ENCODE data around the gene TCF4. TPM values are rescaled to one million over a fixed set of nuclear protein-coding genes. Genes with fewer than 3 reads are reported as not detected.

The TCF4 gene
- total and polyA plus RNA-seq, 4 donors = 14.3 to 356 (median 73.0) TPM

DNA sequence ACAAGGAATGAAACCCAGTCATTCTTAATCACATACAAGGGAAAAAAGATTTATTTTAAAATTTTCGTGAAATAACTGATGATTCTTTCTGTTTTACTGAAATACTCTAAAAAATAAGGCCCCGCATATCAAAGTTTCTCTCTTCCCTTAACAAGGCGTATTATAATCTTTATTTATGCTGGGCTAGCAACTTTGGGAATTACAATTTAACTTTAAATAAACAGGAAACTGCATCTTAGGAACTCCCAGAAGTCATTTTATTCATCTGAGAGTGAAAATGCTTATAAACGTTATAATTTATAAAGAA, 166.7 kb downstream of the TCF4 start:
- Histone ChIP-seq H3K4me3 (no peak overlapping the region), H3K4me1 (ENCODE audit: control insufficient read depth in 5 of 5, insufficient read depth in 5 of 5, low read length in 5 of 5) (peaks cover 0 to 61% (median 23%) of the 10 kb centered on the region in 5 donors), H3K9me3 (ENCODE audit: control insufficient read depth in 4 of 4, insufficient read depth in 3 of 4, low read length in 3 of 4) (no peaks in the 10 kb centered on the region), H3K36me3 (ENCODE audit: control insufficient read depth in 4 of 4, insufficient read depth in 4 of 4, low read length in 4 of 4) (no peaks in the 10 kb centered on the region), H3K27ac (ENCODE audit: low read depth in 1 of 2, low read length in 1 of 2) (peak overlapping the region in 1 of 2 donors; percentile 87), H3K9ac (ENCODE audit: insufficient read depth in 1 of 2, low read length in 2 of 2) (peak overlapping the region in 1 of 2 donors; percentile 89), H3K27me3 (ENCODE audit: control insufficient read depth in 3 of 3, insufficient read depth in 3 of 3, low read length in 2 of 3) (no peaks in the 10 kb centered on the region)
- 47 to 71% methylated on average over 4 of the region's 4 CpGs for WGBS, 2 donors
- DNase-seq (peak in 2 of 3 donors; percentile 63 to 64), ATAC-seq (ENCODE audit: insufficient read depth, low FRiP score) (no peak)
- TF ChIP-seq, protein P1, sequence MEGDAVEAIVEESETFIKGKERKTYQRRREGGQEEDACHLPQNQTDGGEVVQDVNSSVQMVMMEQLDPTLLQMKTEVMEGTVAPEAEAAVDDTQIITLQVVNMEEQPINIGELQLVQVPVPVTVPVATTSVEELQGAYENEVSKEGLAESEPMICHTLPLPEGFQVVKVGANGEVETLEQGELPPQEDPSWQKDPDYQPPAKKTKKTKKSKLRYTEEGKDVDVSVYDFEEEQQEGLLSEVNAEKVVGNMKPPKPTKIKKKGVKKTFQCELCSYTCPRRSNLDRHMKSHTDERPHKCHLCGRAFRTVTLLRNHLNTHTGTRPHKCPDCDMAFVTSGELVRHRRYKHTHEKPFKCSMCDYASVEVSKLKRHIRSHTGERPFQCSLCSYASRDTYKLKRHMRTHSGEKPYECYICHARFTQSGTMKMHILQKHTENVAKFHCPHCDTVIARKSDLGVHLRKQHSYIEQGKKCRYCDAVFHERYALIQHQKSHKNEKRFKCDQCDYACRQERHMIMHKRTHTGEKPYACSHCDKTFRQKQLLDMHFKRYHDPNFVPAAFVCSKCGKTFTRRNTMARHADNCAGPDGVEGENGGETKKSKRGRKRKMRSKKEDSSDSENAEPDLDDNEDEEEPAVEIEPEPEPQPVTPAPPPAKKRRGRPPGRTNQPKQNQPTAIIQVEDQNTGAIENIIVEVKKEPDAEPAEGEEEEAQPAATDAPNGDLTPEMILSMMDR (IDR thresholded peaks at IDR 0.05; ENCODE audit: control extremely low read depth, extremely low read depth) = no peak

DNA sequence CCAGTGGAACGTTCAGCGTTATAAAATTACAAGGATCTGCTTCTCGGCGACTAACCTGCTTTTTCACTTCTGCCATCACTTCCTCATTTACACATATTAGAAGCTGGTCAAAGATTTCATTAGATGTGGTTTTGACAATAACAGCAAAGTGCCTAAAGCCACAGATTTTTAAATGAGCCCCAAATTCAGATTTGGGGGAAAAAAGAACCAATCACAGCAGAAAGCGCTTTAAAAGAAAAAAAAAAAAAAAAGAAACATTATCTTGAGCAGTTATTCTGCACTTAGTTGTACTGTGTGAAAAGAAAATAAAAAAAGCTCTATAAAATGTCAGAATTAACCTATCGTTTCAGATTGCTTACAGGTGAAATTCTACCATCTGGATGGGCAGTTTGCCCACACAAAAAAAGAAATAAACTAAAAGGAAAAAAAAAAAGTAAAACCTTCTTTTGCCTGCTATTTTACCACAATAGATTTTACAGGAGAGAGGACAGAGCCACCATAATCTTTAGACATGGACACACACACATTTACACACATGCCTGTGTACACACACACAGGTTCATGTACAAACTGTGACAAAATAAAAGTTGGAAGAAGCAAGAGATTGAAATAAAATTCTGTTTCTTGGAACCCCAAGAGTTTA, 167.2 kb downstream of the TCF4 start:
- Histone ChIP-seq H3K9me3 (ENCODE audit: control insufficient read depth in 4 of 4, insufficient read depth in 3 of 4, low read length in 3 of 4) (no peaks in the 10 kb centered on the region), H3K27me3 (ENCODE audit: control insufficient read depth in 3 of 3, insufficient read depth in 3 of 3, low read length in 2 of 3) (no peaks in the 10 kb centered on the region), H3K4me3 (no peak overlapping the region), H3K9ac (ENCODE audit: insufficient read depth in 1 of 2, low read length in 2 of 2) (peak overlapping the region in 1 of 2 donors; percentile 89), H3K27ac (ENCODE audit: low read depth in 1 of 2, low read length in 1 of 2) (peak overlapping the region in 1 of 2 donors; percentile 87), H3K36me3 (ENCODE audit: control insufficient read depth in 4 of 4, insufficient read depth in 4 of 4, low read length in 4 of 4) (no peaks in the 10 kb centered on the region), H3K4me1 (ENCODE audit: control insufficient read depth in 5 of 5, insufficient read depth in 5 of 5, low read length in 5 of 5) (peaks cover 0 to 61% (median 23%) of the 10 kb centered on the region in 5 donors)
- TF ChIP-seq, protein P1 (IDR thresholded peaks at IDR 0.05; ENCODE audit: control extremely low read depth, extremely low read depth) = no peak
- no peak for ATAC-seq (ENCODE audit: insufficient read depth, low FRiP score)
- WGBS, 2 donors = 18 to 31% methylated on average over 6 of the region's 6 CpGs
- DNase-seq = no peak

DNA sequence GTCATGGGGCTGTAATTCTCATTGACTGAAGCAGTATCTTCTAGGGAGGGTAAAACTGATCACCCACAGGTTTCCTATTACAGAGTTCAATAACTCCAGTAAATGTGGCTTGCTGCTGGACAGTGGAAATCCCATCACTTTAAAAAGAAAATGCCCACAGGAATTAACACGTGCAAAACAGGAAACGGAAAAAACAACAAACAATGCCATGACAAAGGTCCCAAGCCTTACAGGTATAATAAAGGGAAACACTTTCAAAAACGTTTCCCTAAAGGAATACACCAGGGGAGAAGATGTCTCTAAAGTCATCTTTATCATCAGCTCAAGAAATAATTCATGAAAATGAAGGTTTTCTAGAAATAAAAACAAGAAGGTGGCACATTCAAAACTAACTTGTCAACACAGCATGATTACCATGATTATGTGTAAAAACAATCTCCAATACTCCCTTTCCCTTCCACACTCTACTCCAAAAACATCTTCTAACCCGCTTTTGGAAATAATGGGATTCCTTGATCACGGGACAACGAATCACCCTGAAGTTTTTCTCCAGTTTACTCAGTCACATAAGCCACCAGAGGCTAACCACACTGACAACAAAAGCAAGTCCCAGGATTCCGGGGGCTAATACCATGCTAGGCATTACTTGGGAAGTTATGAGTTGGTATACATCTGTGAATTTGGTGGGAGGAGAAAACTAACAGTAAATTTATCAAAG, 167.9 kb downstream of the TCF4 start:
- 32 to 37% methylated on average over 7 of the region's 7 CpGs for WGBS, 2 donors
- no peaks in the 10 kb centered on the region for H3K36me3 ChIP-seq (ENCODE audit: control insufficient read depth in 4 of 4, insufficient read depth in 4 of 4, low read length in 4 of 4)
- peaks cover 0 to 62% (median 23%) of the 10 kb centered on the region in 5 donors for H3K4me1 ChIP-seq (ENCODE audit: control insufficient read depth in 5 of 5, insufficient read depth in 5 of 5, low read length in 5 of 5)
- peak overlapping the region in 1 of 2 donors; percentile 89 for H3K9ac ChIP-seq (ENCODE audit: insufficient read depth in 1 of 2, low read length in 2 of 2)
- DNase-seq (peak in 2 of 3 donors; percentile 49 to 56), ATAC-seq (ENCODE audit: insufficient read depth, low FRiP score) (no peak)
- TF ChIP-seq, protein P1 (IDR thresholded peaks at IDR 0.05; ENCODE audit: control extremely low read depth, extremely low read depth) = no peak
- no peaks in the 10 kb centered on the region for H3K9me3 ChIP-seq (ENCODE audit: control insufficient read depth in 4 of 4, insufficient read depth in 3 of 4, low read length in 3 of 4)
- no peak overlapping the region for H3K4me3 ChIP-seq
- no peaks in the 10 kb centered on the region for H3K27me3 ChIP-seq (ENCODE audit: control insufficient read depth in 3 of 3, insufficient read depth in 3 of 3, low read length in 2 of 3)
- H3K27ac ChIP-seq (ENCODE audit: low read depth in 1 of 2, low read length in 1 of 2) = peak overlapping the region; percentile 72 to 87

All from lung (tissue), 12 donors.